ENCODE measurements around the gene CALCOCO2.

GRCh38 chr17:48901241-48901640, 70.4 kb downstream of the CALCOCO2 start:
- TF ChIP-seq CTCF (conservative IDR thresholded peaks at IDR 0.05 in 1 of 2, IDR thresholded peaks at IDR 0.05 in 1 of 2; ENCODE audit: extremely low read depth in 1 of 2, insufficient read depth in 1 of 2, low read depth in 1 of 2, low read length in 2 of 2) (no peak), EZH2 (IDR thresholded peaks at IDR 0.05; ENCODE audit: borderline replicate concordance, low read length) (no peak)

Measured in mammary epithelial cell (primary cell).